ENCODE measurements around the gene CNNM3.

Gene CNNM3

DNA sequence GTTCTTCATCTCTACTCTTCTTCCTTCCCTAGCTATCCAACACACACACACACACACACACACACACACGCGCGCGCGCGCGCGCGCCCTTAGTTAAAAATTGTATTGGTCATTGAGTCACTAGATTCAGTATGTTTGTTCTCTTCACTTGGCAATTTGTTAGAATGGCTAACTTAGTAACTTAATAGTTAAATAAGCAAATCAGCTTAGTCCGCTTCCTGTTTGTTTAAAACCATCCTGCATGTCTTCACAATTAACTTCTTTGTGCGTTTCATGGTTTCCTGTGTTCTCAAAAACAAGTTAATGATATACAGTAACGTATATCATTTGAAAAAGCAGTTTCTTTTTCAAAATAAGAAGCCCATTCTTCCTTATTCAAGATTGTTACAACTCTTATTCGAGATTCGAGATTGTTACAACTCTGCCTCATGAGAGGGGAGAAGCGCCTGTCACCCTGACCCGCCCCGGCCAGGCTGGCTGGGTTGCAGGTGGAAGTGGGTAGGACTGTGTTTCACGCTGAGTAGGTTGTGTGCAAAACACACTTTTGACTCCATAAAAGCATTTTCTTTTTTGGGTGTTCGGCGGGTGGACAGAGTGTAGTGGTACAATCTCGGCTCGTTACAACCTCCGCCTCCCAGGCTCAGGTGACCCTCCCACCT is 9.5 kb upstream of the CNNM3 start:
- no peak overlapping the region for H3K4me3 ChIP-seq (replicated peaks in 1 of 2; ENCODE audit: low read depth in 2 of 2, low read length in 2 of 2)
- TF ChIP-seq, protein P1, sequence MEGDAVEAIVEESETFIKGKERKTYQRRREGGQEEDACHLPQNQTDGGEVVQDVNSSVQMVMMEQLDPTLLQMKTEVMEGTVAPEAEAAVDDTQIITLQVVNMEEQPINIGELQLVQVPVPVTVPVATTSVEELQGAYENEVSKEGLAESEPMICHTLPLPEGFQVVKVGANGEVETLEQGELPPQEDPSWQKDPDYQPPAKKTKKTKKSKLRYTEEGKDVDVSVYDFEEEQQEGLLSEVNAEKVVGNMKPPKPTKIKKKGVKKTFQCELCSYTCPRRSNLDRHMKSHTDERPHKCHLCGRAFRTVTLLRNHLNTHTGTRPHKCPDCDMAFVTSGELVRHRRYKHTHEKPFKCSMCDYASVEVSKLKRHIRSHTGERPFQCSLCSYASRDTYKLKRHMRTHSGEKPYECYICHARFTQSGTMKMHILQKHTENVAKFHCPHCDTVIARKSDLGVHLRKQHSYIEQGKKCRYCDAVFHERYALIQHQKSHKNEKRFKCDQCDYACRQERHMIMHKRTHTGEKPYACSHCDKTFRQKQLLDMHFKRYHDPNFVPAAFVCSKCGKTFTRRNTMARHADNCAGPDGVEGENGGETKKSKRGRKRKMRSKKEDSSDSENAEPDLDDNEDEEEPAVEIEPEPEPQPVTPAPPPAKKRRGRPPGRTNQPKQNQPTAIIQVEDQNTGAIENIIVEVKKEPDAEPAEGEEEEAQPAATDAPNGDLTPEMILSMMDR (IDR thresholded peaks at IDR 0.05; ENCODE audit: low read depth, low read length) = no peak
- DNase-seq (ENCODE audit: low read depth in 2 of 2) = no peak

DNA sequence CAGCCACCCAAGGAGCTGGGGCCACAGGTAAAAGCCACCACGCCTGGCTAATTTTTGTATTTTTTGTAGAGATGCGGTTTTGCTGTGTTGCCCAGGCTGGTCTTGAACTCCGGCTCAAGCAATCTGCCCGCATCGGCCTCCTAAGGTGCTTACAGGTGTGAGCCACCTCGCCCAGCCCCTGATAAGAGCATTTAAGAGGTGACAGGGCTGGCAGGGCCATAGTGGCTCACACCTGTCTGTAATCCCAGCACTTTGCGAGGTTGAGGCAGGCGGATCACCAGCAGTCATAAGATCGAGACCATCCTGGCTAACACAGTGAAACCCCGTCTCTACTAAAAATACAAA is 9.0 kb upstream of the CNNM3 start:
- TF ChIP-seq, protein P1 (IDR thresholded peaks at IDR 0.05; ENCODE audit: low read depth, low read length) = no peak
- no peak for DNase-seq (ENCODE audit: low read depth in 2 of 2)
- H3K4me3 ChIP-seq (replicated peaks in 1 of 2; ENCODE audit: low read depth in 2 of 2, low read length in 2 of 2) = no peak overlapping the region

DNA sequence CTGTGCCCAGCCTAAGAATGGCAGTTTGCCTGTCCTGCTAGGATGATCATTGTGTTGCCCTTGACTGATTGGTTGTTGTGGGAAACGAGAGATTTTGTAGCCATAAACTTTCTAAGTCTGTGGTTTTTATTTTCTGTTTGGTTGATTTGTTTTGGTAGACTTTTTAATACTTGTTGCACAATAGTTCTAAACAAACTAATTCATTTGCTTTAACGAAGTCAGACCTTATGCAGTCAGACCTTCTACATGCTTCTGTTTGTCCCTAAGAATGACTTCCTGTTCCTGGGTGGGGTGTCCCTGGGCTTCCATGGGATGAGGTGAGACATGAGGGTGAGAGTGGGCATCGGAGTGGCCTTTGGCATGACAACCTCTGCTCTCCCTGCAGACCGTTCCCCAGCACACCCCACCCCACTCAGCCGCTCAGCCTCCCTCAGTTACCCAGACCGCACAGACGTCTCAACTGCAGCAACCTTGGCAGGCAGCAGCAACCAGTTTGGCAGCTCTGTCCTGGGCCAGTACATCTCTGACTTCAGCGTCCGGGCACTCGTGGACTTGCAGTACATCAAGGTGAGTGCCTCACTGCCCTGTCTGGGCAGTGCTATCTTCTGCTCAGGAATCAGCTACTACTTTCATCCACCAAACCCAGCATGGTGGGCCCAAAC is 7.8 kb upstream of the CNNM3 start:
- DNase-seq (ENCODE audit: low read depth in 2 of 2) = no peak
- H3K4me3 ChIP-seq (replicated peaks in 1 of 2; ENCODE audit: low read depth in 2 of 2, low read length in 2 of 2) = no peak overlapping the region
- TF ChIP-seq, protein P1 (IDR thresholded peaks at IDR 0.05; ENCODE audit: low read depth, low read length) = no peak

DNA sequence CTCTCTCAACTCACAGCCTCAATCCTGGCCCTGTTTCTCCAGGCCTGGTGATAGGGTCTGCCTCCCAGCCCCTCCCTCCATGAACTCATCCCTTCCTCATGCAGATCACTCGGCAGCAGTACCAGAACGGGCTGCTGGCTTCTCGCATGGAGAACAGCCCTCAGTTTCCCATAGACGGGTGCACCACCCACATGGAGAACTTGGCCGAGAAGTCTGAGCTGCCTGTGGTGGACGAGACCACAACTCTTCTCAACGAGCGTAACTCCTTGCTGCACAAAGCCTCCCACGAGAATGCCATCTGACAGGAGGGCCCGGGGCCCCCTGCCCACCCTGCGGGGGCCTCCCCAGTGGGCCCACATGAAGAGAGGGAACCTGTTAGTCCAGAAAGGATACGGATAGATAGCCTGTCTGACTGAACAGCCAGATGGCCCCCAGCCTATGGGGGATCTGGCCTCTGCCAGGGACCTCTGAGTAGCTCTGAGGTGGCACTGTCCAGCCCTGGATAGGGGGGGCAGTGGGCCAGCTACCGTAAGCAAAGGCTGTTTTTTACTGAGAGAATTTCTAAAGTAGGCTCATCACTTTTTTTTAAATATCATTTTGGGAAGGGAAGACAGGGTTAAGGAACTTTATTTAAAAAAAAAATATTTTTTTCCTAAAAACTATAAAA is 6.7 kb upstream of the CNNM3 start:
- TF ChIP-seq, protein P1 (IDR thresholded peaks at IDR 0.05; ENCODE audit: low read depth, low read length) = no peak
- H3K4me3 ChIP-seq (replicated peaks in 1 of 2; ENCODE audit: low read depth in 2 of 2, low read length in 2 of 2) = no peak overlapping the region
- DNase-seq (ENCODE audit: low read depth in 2 of 2) = no peak

DNA sequence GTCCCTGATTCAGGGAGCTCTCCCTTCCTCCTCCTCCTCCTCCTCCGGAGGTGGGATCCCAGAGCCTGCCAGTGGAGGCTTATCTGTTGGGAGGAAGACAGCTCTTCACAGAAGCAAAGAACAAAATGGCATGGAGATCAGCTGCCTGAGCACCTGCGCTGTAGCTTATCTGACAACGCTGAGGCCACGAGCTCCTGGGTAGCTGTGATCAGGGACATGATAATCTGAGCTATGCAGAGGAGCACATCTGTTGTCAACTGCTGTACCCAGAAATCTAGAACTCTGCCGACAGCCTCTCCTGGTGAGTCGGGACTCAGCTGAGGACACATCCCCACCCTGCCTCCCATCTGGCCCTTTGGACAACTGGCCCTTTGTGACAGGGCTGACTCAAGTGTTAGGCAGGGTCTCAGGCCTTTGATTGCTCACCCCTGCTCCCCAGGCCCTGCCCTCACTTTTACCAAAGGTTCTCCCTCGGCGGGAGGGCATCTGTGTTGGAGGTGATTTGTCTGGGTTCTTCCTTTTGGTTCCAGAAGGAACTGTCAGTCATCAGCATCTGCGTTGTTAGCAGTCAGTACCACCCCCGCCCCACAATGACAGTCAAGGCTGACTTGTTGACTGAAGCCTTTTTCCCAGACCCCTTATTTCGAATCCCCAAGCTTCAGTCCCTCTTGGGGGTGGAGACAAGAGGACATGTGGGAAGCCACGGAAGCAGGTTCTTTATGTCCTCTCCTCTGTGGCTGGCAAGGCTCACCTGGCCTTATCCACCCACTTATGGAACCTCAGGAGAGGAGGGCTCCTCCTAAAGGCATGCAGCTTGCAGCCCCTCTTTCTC is 5.9 kb upstream of the CNNM3 start:
- TF ChIP-seq, protein P1 (IDR thresholded peaks at IDR 0.05; ENCODE audit: low read depth, low read length) = no peak
- H3K4me3 ChIP-seq (replicated peaks in 1 of 2; ENCODE audit: low read depth in 2 of 2, low read length in 2 of 2) = no peak overlapping the region
- DNase-seq (ENCODE audit: low read depth in 2 of 2) = no peak

DNA sequence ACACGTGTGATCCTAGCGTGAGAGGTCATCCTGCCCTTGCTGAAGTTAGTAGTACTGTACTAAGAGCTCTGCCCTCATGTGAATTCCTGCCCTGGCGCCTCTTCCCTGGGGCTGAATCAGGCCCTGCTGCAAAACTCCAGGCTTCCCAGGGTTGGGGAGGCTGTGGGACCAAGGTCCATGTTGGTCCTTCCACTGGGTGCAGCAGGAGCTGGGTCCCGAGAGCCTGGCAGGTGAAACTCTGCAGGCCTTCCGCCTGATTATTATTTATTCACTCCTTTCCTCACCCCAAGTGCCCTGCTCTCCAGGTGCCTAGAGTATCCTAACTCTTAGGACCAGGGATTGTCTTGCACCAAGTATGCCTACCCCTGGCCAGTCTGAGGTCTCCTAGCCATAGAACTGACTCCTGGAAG is 5.3 kb upstream of the CNNM3 start:
- H3K4me3 ChIP-seq (replicated peaks in 1 of 2; ENCODE audit: low read depth in 2 of 2, low read length in 2 of 2) = no peak overlapping the region
- TF ChIP-seq, protein P1 (IDR thresholded peaks at IDR 0.05; ENCODE audit: low read depth, low read length) = no peak
- DNase-seq (ENCODE audit: low read depth in 2 of 2) = no peak
